ENCODE results near the gene SPACA4.

DNA sequence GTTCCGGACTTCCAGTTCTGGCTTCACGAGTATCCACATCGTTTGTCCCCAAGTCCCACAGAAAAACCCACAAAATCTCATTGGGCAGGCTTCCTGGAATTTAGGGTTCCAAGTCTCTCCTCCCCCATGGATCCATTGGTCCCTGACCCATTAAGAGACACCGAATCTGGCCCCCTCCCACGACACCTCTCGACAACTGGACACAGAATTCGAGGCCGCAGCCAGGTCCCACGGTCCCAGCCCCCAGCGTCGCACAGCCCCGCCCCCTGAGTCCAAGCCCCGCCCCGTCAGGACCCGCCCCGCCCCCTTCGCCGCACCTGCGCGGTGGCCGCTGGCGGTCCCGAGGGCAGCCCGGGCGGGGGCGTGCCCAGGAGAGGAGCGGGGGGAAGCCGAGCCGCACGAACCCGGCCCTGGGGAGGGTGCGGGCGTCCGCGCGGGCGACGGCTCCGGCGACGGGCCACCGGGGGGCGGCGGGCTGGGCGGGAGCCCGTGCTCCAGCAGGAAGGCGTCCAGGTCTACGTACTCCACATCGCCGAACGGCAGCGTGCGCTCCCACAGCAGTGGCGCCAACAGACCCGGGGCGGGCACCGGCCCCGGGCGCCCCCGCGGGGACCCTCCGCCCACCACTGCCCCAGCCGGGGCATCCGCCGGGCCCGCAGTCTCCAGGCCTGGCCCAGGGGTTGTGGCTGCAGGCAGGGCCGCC, 28.9 kb downstream of the SPACA4 start:
- TF ChIP-seq, protein P1, sequence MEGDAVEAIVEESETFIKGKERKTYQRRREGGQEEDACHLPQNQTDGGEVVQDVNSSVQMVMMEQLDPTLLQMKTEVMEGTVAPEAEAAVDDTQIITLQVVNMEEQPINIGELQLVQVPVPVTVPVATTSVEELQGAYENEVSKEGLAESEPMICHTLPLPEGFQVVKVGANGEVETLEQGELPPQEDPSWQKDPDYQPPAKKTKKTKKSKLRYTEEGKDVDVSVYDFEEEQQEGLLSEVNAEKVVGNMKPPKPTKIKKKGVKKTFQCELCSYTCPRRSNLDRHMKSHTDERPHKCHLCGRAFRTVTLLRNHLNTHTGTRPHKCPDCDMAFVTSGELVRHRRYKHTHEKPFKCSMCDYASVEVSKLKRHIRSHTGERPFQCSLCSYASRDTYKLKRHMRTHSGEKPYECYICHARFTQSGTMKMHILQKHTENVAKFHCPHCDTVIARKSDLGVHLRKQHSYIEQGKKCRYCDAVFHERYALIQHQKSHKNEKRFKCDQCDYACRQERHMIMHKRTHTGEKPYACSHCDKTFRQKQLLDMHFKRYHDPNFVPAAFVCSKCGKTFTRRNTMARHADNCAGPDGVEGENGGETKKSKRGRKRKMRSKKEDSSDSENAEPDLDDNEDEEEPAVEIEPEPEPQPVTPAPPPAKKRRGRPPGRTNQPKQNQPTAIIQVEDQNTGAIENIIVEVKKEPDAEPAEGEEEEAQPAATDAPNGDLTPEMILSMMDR (IDR thresholded peaks at IDR 0.05; ENCODE audit: low read depth, low read length, poor library complexity, severe bottlenecking), result no peak
- TF ChIP-seq EZH2phosphoT487 (IDR thresholded peaks at IDR 0.05; ENCODE audit: borderline replicate concordance, low read length), result no peak
